Middle frontal gyrus (tissue), 1 donor: ENCODE data around the gene BACH2.

Experiments
- DNase-seq: peaks from one replicate; pipeline ENCODE4 v3.0.0-alpha.2; 2015; ENCODE audit warnings: low spot score; ENCODE audit errors: extremely low spot score

The BACH2 gene

DNA sequence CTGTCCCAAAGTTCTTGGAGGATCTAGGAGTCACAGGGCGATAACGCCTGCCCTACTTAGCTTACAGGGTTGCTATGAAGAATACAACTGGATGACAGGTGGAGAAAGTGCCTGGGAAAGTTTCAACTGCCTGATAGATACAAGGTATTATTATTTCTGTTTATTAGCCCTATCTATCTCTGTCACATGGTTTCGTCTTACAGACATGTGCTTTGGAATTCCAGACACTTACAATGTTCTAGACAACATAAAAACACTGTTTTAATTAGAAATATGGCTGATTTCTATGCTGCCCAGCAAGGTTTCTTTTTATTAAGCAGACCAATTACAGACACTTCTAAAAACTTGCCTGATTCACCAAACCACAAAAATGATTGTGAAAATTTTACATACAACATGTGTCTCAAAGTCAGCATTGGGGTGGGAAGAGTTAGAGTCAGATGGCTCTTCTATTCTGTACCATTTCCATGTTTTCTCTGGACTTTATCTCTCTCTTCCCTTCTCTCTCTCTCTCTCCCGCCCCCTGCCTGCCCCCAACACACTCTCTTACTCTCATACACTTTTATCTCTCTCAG lies 352.4 kb downstream of the BACH2 start:
- no peak for DNase-seq

DNA sequence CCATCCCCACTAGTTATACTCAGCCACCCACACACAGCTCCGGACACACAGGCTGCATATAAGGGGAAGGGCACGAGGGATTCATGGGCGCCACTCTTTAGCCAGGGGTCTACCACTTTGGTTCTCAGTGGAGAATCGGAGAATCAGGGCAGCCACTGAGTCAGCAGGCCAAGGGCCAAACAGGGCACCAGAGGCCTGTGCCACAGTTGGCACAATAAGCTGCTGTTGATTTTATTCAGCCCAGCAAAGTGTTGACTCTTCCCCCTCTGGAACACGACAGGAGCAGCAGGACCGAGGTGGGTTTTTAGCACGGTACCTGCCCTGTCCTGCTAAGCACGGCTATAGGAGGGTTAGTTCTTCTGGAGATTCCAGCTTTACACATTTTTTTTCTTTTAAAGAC lies 354.0 kb downstream of the BACH2 start:
- DNase-seq: no peak

DNA sequence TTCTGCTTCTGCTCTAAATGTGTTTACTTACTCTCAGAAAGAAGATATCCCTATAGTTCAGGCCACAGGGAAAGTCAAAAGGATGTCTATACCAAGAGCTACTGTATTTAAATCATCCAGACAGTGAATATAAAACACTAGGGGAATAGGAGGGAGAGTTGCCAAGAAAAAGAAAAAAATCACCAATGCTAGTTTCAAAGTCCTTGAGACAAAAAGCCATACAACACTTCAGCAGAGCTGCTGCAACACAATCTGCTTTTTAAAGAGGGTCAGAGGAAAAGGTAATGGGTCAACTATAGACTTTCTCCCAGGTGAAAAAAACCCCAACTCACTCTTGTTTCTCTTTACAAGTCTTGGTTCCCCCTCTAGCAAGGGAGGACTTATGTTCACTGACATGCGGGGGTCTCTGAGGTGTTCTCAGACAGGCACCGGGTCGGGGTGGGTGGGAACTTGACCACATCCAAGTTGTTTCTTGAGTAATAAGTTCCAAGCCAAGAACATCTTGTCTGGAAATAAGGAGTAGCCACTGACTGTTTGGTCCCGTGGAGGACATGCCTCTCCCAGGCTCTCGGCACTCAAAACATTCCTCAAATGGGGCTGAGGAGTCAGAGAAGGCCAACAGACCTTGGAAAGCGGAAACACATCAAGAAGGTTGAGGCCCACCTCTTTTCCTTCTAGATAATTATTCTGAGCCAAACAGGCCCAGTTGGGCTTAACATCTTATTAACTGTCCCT lies 354.7 kb downstream of the BACH2 start:
- no peak for DNase-seq

DNA sequence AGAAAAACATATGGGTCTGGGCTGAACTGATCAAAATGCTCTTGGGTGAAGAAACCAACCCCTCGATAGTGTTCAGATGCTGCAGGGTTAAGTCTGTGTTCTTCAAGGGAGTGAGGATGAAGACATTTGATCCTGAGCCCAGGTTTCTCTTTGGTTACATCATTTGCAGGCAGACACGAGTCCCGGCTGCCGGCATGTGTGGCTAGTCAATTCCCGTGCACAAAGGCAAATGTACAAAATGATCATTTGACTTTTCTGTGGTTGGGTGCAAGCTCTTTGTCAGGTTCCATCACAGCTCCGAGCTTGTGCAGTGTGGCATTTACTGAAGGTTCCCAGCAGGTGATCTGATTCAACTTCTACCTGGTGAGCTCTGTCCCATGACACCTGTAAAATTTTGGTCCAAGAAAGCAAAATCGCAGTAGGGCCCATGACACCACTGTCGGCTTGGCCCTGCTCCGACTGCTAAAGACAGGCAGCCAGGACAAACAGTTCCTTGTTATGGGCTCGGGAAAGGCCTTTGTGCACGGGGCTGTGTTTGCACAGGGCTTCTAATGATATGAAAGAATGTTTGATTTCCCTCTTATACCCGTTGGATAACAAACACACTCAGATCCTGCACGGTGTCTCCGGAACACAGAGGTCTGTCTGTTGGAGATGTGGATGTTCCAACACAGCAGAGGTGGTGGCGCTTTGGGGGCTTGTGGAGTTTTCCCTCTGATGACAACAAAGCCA lies 355.4 kb downstream of the BACH2 start:
- DNase-seq: peak; percentile 44

DNA sequence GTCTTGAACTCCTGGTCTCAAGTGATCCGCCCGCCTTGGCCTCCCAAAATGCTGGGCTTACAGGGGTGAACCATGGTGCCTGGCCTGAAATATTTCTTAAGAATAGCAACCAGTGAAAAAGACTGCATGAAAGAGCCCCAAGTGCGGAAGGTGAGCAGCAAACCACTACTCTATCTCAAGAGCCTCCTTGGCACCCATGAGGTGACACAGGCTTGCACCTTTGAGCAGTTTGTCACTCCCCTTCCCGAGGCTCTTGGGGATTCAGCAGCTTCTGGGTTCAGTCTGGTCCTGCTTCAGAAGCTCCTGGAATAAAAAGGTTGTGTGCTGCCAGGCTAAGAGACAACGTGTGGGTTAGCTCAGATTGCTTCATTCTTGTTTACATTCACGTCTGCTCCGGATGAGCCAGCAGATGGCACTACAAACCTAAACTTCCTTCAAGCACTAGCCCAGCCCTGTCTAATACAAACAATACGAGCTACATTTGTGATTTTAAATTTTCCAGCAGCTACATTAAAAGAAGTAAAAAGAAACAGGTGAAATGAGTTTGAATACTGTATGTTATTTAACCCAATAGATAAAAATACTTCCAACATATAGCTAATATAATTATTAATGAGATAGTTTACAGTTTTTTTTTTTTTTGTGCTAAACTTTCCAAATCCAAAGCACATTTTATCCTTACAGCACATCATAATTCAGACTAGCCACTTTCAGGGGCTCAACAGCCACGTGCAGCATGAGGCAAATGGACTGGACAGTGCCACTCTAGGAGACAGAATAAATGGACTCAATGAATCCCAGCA lies 356.2 kb downstream of the BACH2 start:
- DNase-seq: peak; percentile 72

DNA sequence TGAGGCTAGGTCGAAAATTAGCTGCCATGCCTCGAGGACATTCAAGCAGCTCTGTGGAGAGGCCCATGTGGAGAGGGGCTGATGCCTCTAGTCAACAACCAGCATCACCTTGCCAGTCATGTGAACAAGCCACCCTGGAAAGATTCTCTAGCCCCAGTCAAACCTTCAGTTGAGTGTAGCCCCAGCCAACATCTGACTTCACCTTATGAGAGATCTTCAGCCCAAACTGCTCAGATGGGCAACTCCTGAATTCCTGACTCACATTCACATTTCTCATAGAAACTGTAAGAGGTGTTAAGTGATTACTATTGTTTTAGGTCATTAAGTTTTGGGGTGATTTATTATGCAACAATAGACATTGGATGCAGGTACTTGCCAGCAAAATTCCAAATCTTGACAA lies 357.5 kb downstream of the BACH2 start:
- DNase-seq: no peak

DNA sequence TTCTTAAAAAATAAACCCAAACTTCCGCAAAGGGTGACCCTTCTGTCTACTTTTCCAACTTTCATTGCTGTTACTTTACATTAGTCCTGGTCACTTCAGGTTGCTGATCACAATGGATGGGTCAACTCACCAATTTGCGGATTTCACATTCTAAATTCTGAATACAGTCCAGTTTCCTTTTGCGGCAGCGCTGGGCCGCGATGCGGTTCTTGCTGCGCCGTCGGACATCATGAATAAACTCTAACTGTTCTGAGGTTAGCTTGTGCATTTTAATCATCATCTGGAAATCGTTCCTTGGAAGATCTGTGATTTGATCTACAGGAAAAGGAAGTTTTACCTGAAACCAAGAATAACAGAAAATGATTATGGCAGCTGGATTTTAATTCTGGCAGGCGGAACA lies 358.6 kb downstream of the BACH2 start:
- DNase-seq: no peak

DNA sequence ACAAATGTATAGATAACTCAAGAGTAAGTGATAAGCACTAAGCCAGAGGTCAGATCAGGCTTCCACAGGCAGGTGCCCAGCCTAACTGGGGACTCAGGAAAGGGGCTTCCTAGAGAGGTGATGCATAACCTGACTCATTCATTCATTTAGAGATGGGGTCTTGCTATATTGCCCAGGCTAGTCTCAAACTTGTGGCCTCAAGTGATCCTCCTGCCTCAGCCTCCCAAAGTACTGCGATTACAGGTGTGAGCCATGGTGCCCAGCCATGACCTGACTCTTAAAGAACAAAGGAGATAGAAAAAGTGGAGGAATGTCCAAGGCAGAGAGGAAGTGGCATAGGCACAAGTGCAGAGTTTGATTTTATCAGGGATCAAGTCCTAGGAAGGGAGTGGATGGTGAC lies 360.5 kb downstream of the BACH2 start:
- no peak for DNase-seq

DNA sequence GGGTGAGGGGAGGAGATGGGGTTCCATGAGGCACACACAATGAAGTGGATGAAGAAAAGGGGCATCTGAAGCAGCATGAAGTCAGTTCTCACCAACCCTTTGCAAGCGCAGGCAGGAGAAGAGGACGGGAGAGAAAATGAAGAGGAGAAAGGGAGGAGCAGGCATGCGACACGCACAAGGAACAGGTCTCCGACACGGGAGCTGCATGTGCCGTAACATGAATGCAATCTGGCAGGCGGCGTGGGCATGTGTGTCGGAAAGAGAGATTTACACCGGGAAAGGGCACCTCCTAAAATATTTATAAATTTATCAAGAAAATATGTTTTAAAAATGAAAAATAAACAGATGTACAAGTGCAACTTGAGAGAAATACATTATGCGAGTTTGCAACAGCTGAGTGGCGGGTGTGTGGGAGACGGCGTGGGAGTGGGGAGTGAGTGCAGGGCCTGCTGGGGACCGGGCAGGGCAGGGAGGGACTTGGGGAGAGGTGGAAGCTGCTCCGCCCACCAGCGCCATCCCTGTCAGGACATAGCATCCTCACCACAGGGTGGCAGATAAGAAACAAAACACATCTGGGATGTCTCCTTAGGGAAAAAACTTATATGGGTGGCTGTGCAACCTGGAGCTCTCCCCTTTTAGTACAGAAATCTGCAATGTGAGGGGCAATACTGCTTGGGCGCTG lies 361.8 kb downstream of the BACH2 start:
- no peak for DNase-seq

DNA sequence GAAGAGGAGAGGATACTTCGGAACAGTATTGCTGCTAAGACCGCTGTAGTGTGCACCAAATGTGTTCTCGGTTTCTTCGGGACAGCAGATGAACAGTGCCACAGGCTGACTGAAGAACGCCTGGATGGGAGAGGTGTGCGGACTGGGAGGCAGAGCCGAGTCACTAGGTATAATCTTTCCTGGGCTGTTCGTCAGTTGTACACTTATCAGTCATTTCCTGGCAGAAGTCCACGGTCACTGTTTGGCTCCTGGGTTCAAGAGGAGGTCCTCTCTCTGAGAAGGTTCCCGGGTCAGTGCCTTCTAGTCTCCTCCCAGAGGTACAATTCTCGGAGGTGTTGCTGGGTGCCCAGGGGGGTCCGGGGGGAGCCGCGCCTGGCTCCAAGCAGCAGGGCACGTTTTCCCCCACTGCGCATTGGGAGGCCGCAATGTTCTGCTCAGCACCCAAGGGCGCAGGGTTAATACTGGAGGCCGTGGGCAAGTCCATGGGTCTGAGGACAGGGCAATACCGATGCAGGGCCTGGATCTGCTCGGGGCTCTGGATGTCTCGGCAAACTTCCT lies 364.3 kb downstream of the BACH2 start:
- no peak for DNase-seq

- no peak for DNase-seq
Observed at GRCh38 chr6:89930789-89931188, 365.9 kb downstream of the BACH2 start.

- no peak for DNase-seq
Observed at GRCh38 chr6:89928604-89929003, 368.0 kb downstream of the BACH2 start.

- DNase-seq: no peak
Observed at GRCh38 chr6:89927791-89928550, 368.7 kb downstream of the BACH2 start.

DNA sequence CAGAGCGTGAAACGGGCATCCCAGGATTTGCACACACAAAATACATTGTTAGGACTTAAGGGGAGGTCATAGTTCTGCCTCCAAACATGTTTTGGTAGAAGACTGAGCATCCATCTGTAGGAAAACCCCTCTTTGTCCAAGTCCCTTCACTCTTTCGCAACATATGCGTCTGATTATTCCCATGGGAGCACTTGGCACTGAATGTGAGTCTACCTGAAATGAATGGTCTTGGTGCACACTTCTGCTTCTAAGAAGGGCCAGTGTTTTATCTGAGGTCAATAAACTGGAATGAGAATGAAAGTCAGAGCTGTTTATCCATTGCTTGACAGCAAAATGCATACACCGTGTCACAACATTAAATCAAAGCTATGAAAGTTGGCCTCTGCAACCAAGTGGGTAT lies 369.4 kb downstream of the BACH2 start:
- no peak for DNase-seq

GRCh38 chr6:89925826-89926225 lies 370.8 kb downstream of the BACH2 start:
- DNase-seq: no peak

DNA sequence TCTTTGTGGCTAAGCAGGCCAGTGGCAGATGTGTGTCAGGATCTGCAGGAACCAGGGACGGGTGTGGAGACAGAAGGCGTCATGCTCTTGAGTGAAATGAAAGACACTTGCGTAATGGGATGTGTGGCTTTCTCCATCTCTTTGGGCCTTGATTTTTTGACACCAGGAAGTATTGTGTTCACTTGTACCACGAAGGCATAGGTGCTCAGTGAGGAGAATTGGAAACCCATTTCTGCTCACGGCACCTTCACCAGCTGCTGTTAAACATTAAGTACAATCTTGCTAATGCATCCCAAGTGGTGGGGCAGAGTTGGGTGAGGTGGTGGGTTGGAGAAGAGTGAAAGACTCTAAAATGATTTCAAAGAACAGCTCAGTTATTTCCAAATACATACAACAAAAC lies 372.4 kb downstream of the BACH2 start:
- DNase-seq: no peak

- no peak for DNase-seq
Observed at GRCh38 chr6:89921691-89922090, 375.0 kb downstream of the BACH2 start.

GRCh38 chr6:89921197-89921596 lies 375.4 kb downstream of the BACH2 start:
- no peak for DNase-seq

DNA sequence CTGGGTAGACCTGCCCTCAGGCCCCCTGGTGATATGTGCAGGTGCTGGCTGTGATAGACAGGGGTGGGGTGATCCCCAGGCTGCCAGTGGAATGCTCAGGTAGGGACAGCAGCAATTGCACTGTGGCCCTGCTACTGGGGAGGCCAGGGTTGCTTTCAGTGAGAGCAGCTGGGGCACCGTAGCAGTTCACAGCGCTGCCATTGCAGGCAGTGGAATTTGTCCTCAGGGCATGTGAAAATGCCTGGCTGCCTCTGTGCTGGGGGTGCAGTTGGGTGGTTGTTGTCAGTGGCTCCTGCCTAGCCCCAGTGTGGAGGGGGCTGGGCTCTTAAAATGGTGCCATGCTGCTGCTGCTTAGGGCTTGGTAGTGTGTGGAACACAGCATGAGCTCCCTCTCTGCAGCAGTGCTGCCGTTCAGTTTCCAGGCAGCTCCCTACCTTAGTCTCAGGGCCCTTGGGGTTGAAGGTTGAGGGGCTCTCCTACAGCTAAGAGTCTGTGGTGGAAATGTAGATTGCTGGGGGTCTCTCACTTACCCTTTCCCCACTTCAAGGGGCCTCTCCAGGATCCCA lies 378.8 kb downstream of the BACH2 start:
- no peak for DNase-seq

DNA sequence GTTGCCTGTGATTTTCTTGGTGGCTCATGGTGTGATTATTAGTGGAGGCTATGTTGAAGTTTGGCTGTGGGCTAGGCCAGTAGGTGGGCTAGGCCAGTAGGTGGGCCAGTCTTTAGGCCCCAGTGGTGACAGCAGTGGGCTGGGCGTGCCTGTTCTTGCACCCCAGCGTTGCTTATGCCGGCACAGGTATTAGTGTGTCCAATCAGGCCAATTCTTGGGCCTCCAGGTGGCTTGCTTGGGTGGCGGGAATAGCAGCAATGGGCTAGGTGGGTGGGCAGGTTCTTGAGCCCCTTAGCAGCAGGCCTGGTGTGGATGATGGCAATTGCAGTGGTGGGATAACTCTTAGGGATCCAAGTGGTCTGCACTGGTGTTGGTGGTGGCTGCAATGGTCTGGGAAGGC lies 379.4 kb downstream of the BACH2 start:
- no peak for DNase-seq
